Esophagus muscularis mucosa (tissue), 4 donors: Measurements from ENCODE around the gene FMN2. TPM values are rescaled to one million over a fixed set of nuclear protein-coding genes. Genes with fewer than 3 reads are reported as not detected.

Source experiments
- DNase-seq: peaks from one replicate; pipeline ENCODE4 v3.0.0-alpha.2; 2017; ENCODE audit errors: extremely low spot score
- H3K27ac ChIP-seq, 4 donors: fragments of 200-600 bp; sonication (generic); replicated peaks in 1 of 4; 1 replicate in 3 of 4; 2 replicates in 1 of 4; pipeline ENCODE4 v1.5.1; 2016 to 2019; ENCODE audit warnings: mild to moderate bottlenecking in 1 of 4
- H3K27me3 ChIP-seq, 4 donors: fragments of 200-600 bp; sonication (generic); one replicate each; pipeline versions ENCODE4 v1.5.1 to v1.6.0; 2016 to 2019
- H3K36me3 ChIP-seq, 4 donors: fragments of 200-600 bp; sonication (generic); one replicate each; pipeline ENCODE4 v1.5.1; 2016 to 2019
- H3K4me1 ChIP-seq, 4 donors: fragments of 200-600 bp; sonication (generic); one replicate each; pipeline ENCODE4 v1.5.1; 2016 to 2019
- H3K4me3 ChIP-seq, 4 donors: fragments of 200-600 bp; sonication (generic); 1 replicate in 2 of 4; 2 replicates in 2 of 4; pipeline ENCODE4 v1.5.1; 2016 to 2019; ENCODE audit warnings: mild to moderate bottlenecking in 4 of 4, moderate library complexity in 1 of 4
- H3K9me3 ChIP-seq, 4 donors: fragments of 200-600 bp; sonication (generic); 1 replicate in 3 of 4; 2 replicates in 1 of 4; pipeline ENCODE4 v1.5.1; 2016 to 2019
- EP300 ChIP-seq: sonication (generic); formaldehyde crosslinking; IDR thresholded peaks from one replicate; pipeline ENCODE4 v1.6.1; 2017; ENCODE audit warnings: antibody characterized with exemption
- POLR2A ChIP-seq: fragments of 450-650 bp; IDR thresholded peaks from one replicate; pipeline ENCODE4 v1.6.1; 2017; ENCODE audit warnings: antibody characterized with exemption, moderate library complexity, mild to moderate bottlenecking, low read depth
- POLR2AphosphoS5 ChIP-seq, 2 donors: sonication (generic); formaldehyde crosslinking; IDR thresholded peaks; one replicate each; pipeline ENCODE4 v1.6.1; 2017; ENCODE audit warnings: antibody characterized with exemption in 2 of 2
- whole genome bisulfite sequencing: methylation state at CpG from one replicate; pipeline ENCODE4 v1.1.5; 2018; 5-methylcytosine and 5-hydroxymethylcytosine counted together
- intact Hi-C: fragments of 100-400 bp; cut with DNase I; formaldehyde crosslinking; loops from one replicate; pipeline ENCODE4 v1.15.1; 2023
- total RNA-seq, 4 donors: library from RNA; depleted of rRNA; stranded (reverse); fragments of >200 nt; gene quantifications; one replicate each; pipeline versions ENCODE4 v1.1.0 to v1.2.1, GENCODE V29; 2016
- TF ChIP-seq, protein P1 (sequence below), 3 experiments: fragments of 200-600 bp in 2 of 3; fragments of 450-650 bp in 1 of 3; sonication (generic) in 2 of 3; IDR thresholded peaks; one replicate each; pipeline ENCODE4 v1.5.1; 2017 to 2019; ENCODE audit warnings: antibody characterized with exemption in 3 of 3, mild to moderate bottlenecking in 2 of 3, moderate library complexity in 1 of 3

The FMN2 gene
- total RNA-seq, 4 donors from 2014 or later = 0.32 to 2.5 (median 1.4) TPM

DNA sequence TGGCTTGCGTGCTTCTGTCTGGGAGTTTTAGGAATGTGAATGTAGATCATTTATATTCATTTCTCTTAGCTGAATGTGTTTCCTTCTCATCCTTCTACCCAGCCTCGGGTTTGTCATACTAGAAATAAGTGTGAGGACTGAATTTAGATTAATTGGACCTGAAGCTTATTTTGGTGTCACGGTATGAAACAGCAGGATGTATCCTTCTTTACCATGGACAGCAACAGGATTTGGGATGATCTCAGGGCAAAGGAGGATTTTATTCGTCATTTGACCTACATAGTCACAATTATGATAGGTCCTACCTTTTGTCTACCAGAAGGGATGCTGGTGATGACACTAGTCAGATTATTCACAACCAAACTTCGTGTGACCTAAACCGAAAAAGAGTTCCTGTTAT is 127.4 kb downstream of the FMN2 start:
- Histone ChIP-seq H3K27ac (no peak overlapping the region), H3K27me3 (no peaks in the 10 kb centered on the region), H3K36me3 (no peaks in the 10 kb centered on the region), H3K4me1 (no peaks in the 10 kb centered on the region), H3K9me3 (no peaks in the 10 kb centered on the region), H3K4me3 (no peak overlapping the region)
- 68% methylated on average over 6 of the region's 6 CpGs for WGBS
- TF ChIP-seq POLR2A (no peak), POLR2AphosphoS5 (IDR thresholded peaks at IDR 0.05) (no peak), EP300 (no peak)
- TF ChIP-seq, protein P1, sequence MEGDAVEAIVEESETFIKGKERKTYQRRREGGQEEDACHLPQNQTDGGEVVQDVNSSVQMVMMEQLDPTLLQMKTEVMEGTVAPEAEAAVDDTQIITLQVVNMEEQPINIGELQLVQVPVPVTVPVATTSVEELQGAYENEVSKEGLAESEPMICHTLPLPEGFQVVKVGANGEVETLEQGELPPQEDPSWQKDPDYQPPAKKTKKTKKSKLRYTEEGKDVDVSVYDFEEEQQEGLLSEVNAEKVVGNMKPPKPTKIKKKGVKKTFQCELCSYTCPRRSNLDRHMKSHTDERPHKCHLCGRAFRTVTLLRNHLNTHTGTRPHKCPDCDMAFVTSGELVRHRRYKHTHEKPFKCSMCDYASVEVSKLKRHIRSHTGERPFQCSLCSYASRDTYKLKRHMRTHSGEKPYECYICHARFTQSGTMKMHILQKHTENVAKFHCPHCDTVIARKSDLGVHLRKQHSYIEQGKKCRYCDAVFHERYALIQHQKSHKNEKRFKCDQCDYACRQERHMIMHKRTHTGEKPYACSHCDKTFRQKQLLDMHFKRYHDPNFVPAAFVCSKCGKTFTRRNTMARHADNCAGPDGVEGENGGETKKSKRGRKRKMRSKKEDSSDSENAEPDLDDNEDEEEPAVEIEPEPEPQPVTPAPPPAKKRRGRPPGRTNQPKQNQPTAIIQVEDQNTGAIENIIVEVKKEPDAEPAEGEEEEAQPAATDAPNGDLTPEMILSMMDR (IDR thresholded peaks at IDR 0.05) = no peak
- DNase-seq = no peak
- intact Hi-C loops = no loop called here

DNA sequence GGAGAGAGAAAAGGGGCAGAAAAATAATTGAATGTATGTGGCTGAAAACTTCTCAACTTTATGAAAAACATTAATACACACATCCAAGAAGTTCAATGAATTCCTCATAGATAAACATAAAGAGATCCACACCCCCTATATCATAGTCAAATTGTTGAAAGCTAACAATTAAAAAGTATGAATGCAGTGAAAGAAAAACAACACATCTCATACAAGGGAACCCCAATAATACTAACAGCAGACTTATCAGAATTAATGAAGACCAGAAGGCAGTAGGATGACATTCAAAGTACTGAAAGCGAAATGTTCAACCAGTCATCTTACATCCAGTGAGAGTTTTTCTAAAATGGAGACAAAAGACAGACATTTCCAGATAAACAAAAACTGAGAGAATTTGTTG is 134.4 kb downstream of the FMN2 start:
- Histone ChIP-seq H3K27ac (no peak overlapping the region), H3K36me3 (no peaks in the 10 kb centered on the region), H3K4me3 (no peak overlapping the region), H3K27me3 (no peaks in the 10 kb centered on the region), H3K9me3 (peaks cover 0 to 18% (median 7%) of the 10 kb centered on the region in 4 donors), H3K4me1 (no peaks in the 10 kb centered on the region)
- DNase-seq = no peak
- intact Hi-C loops = no loop called here
- TF ChIP-seq, protein P1 (IDR thresholded peaks at IDR 0.05) = no peak
- TF ChIP-seq POLR2A (no peak), EP300 (no peak), POLR2AphosphoS5 (IDR thresholded peaks at IDR 0.05) (no peak)
- WGBS = 95% methylated on average over 1 of the region's 1 CpG

DNA sequence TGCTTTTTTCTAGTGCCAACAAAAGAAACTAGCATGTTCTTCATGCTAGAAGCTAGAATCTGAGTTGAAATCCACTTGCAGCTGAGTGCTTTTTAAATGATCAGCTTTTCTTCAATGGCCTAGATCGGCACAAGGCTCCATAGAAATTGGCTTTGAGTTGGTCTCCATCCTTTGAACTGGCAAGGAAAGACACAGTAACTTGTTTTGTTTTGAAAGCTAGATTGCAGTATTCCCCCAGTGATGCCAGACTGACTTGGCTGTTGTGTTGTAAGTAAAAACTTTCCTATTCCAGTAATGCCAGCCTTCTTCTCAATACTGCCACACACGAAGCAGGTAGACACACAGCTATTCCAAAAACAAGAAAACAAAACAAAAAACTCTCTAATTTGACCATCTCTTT is 139.1 kb downstream of the FMN2 start:
- intact Hi-C loops = no loop called here
- H3K4me3 ChIP-seq = no peak overlapping the region
- no peak for DNase-seq
- H3K36me3 ChIP-seq = no peaks in the 10 kb centered on the region
- no peaks in the 10 kb centered on the region for H3K4me1 ChIP-seq
- no peak for TF ChIP-seq POLR2AphosphoS5 (IDR thresholded peaks at IDR 0.05)
- TF ChIP-seq EP300 = no peak
- TF ChIP-seq, protein P1 (IDR thresholded peaks at IDR 0.05) = no peak
- TF ChIP-seq POLR2A = no peak
- H3K9me3 ChIP-seq = peaks cover 0 to 10% (median 4%) of the 10 kb centered on the region in 4 donors
- 78% methylated on average over 2 of the region's 2 CpGs for WGBS
- H3K27me3 ChIP-seq = no peaks in the 10 kb centered on the region
- no peak overlapping the region for H3K27ac ChIP-seq

DNA sequence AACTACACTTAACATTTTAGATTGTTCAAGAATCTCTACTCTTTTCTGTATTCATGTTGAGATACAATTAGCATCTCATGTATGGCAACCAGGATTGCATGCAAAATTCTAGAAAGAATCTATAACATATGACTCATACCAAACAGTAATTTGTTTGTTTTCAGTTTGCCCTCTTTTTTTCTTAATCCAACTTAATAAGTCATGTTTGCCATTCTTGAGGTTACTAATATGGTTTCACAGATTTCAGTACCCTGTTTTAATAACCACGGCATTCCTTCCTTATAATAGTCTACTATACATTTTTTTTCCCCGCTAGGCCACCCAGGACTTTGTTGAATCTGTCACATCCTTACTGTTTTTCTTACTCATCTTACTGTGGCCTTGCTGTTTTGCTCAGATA is 140.8 kb downstream of the FMN2 start:
- H3K27me3 ChIP-seq = no peaks in the 10 kb centered on the region
- H3K27ac ChIP-seq = no peak overlapping the region
- H3K9me3 ChIP-seq = no peaks in the 10 kb centered on the region
- intact Hi-C loops = no loop called here
- no peaks in the 10 kb centered on the region for H3K36me3 ChIP-seq
- no peak for DNase-seq
- no peak overlapping the region for H3K4me3 ChIP-seq
- no peaks in the 10 kb centered on the region for H3K4me1 ChIP-seq
- no peak for TF ChIP-seq POLR2A
- TF ChIP-seq POLR2AphosphoS5 (IDR thresholded peaks at IDR 0.05) = no peak
- no peak for TF ChIP-seq EP300
- TF ChIP-seq, protein P1 (IDR thresholded peaks at IDR 0.05) = no peak
- 85% methylated on average over 2 of the region's 2 CpGs for WGBS

DNA sequence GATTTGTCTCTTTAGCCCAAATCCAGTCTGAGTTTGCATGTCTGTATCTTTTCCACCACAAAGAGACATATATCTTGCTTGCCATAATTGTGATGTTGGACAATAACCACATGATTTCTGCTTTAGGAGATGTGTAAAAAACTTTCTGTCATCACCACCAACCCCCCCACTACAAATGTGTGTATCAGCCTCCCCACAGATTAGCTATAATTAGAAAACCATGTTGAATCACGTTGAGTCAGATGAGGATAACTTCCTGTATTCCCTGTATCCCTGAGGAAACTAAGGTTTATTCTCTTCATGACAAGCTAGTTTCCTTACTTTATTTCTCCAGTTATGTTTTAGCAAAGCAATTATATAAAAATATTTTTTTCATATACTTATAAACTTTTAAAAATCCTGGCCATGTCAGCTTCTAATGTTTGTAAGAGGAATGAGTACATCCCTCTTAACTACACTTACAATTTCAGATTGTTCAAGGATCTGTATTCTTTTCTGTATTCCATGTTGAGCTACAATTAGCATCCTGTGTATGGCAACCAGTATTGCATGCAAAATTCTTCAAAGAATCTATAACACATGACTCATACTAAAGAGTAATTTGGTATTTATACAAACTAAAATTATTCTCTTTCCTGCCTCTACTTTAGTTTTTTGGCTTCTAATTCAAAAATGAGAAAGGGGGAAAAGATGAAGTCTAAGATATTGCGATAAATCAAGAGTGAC is 143.0 kb downstream of the FMN2 start:
- intact Hi-C loops = no loop called here
- WGBS = 62% methylated on average over 2 of the region's 2 CpGs
- DNase-seq = no peak
- Histone ChIP-seq H3K27ac (no peak overlapping the region), H3K9me3 (no peaks in the 10 kb centered on the region), H3K4me1 (no peaks in the 10 kb centered on the region), H3K4me3 (no peak overlapping the region), H3K27me3 (no peaks in the 10 kb centered on the region), H3K36me3 (no peaks in the 10 kb centered on the region)
- TF ChIP-seq EP300 = no peak
- TF ChIP-seq, protein P1 (IDR thresholded peaks at IDR 0.05) = no peak
- no peak for TF ChIP-seq POLR2A
- no peak for TF ChIP-seq POLR2AphosphoS5 (IDR thresholded peaks at IDR 0.05)
